ENCODE measurements around the gene SIM1.

SIM1 gene

DNA sequence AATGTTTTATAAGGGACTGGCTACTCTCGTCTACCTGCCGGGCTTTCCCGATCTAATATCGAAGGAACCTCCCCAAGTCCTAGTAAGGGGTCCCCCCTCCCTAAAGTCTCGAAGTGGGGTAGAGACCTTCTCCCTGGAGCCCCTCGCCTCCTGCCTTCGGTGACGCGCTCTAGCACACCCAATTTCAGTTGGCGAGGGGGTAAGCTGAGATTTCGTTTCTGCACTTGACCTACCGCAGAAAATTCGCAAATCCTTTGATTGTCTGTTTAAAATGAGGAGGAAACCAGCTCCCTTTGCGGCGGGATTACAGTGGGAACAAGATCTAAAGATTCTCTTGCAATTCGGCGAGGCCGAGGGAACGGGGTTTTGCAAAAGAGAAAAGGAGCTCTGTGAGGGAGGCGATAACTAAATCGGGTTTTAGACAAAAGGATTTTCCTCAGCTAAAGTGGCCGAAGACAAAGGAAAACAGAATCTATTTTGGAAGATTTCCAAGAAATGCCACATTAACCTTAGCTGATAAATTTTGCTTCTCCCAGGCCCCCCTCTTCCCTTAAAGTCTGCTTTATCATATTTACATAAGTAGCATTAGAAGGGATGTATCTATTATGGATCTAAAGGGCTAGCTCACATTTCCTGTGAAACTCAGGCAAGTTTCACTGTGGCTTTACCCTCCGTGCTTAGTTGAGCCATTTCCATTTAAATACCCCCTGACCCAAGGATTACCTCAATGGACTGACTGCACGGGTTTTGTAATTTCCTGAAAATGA is 8.4 kb downstream of the SIM1 start:
- Histone ChIP-seq H3K36me3 (ENCODE audit: insufficient read depth, low read length) (no peaks in the 10 kb centered on the region), H3K27ac (ENCODE audit: low read length) (no peak overlapping the region), H3K9ac (ENCODE audit: low read depth, low read length) (no peak overlapping the region), H3K4me1 (ENCODE audit: insufficient read depth, low read length) (peaks cover 9% of the 10 kb centered on the region), H3K9me3 (ENCODE audit: insufficient read depth, low read length, severe bottlenecking) (peaks cover 15% of the 10 kb centered on the region), H2AFZ (ENCODE audit: low read depth, low read length) (no peak overlapping the region), H4K20me1 (ENCODE audit: insufficient read depth, low read length) (no peaks in the 10 kb centered on the region), H3K27me3 (ENCODE audit: insufficient read depth, low read length, poor library complexity) (no peaks in the 10 kb centered on the region), H3K79me2 (ENCODE audit: insufficient read depth, low read length) (no peaks in the 10 kb centered on the region), H3K4me2 (ENCODE audit: insufficient read depth, low read length) (no peak overlapping the region), H3K4me3 (ENCODE audit: low read depth in 1 of 2, low read length in 2 of 2) (no peak overlapping the region)
- ATAC-seq (ENCODE audit: insufficient read depth, low read depth) (no peak), DNase-seq (no peak)
- no peak for TF ChIP-seq EZH2 (IDR thresholded peaks at IDR 0.05; ENCODE audit: borderline replicate concordance, low read depth, low read length, severe bottlenecking)
- TF ChIP-seq, protein P1, sequence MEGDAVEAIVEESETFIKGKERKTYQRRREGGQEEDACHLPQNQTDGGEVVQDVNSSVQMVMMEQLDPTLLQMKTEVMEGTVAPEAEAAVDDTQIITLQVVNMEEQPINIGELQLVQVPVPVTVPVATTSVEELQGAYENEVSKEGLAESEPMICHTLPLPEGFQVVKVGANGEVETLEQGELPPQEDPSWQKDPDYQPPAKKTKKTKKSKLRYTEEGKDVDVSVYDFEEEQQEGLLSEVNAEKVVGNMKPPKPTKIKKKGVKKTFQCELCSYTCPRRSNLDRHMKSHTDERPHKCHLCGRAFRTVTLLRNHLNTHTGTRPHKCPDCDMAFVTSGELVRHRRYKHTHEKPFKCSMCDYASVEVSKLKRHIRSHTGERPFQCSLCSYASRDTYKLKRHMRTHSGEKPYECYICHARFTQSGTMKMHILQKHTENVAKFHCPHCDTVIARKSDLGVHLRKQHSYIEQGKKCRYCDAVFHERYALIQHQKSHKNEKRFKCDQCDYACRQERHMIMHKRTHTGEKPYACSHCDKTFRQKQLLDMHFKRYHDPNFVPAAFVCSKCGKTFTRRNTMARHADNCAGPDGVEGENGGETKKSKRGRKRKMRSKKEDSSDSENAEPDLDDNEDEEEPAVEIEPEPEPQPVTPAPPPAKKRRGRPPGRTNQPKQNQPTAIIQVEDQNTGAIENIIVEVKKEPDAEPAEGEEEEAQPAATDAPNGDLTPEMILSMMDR (IDR thresholded peaks at IDR 0.05; ENCODE audit: borderline replicate concordance, extremely low read depth, low read length, poor library complexity, severe bottlenecking), result no peak

DNA sequence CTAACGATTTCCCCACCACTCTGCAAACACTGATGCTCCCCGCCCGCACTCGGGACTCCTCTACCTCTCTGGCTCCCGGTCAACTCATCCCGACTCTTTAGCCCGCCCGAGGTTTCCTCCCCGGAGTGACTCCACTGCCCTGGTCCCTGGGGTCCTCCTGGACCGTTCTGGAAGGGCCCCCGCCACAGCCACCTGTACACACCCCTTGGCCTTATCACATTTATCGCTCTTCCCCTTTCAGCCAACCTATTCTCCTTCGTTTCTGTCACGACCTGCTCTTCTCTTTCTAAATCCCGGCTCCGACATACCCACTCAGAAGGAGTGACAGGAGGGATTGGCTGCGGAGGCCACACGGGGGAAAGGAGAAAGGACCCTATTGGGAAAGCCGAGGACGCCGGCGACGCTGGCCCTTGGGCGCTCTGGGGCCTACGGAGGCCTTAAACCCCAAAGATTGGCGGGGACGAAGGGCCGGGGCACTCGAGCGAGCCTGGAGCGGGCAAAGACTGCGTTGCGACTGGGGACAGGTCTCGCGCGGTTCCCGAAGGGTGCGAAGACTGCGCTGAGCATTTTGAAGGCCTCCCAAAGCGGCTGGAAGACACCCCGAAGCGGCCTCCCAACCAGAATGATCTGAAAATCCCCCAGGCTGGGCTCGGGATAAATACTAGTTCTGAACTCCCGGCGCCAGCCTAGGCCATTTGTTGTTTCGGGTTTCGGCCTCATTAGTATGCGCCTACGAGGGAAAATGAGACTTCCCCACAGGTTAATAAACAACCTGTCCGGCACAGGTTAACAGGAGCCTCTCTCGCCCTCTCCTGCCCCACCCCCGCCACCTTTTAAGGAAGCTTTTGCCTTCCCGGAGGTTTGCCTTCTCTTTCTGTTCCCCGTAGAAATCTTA is 9.2 kb downstream of the SIM1 start:
- ATAC-seq (ENCODE audit: insufficient read depth, low read depth) (no peak), DNase-seq (no peak)
- no peak overlapping the region for H3K9ac ChIP-seq (ENCODE audit: low read depth, low read length)
- H2AFZ ChIP-seq (ENCODE audit: low read depth, low read length), result no peak overlapping the region
- H3K9me3 ChIP-seq (ENCODE audit: insufficient read depth, low read length, severe bottlenecking), result peaks cover 15% of the 10 kb centered on the region
- H3K4me1 ChIP-seq (ENCODE audit: insufficient read depth, low read length), result peaks cover under 1% of the 10 kb centered on the region
- no peak overlapping the region for H3K4me3 ChIP-seq (ENCODE audit: low read depth in 1 of 2, low read length in 2 of 2)
- no peaks in the 10 kb centered on the region for H3K36me3 ChIP-seq (ENCODE audit: insufficient read depth, low read length)
- no peak overlapping the region for H3K27ac ChIP-seq (ENCODE audit: low read length)
- H3K4me2 ChIP-seq (ENCODE audit: insufficient read depth, low read length), result no peak overlapping the region
- H3K27me3 ChIP-seq (ENCODE audit: insufficient read depth, low read length, poor library complexity), result no peaks in the 10 kb centered on the region
- no peaks in the 10 kb centered on the region for H3K79me2 ChIP-seq (ENCODE audit: insufficient read depth, low read length)
- no peak for TF ChIP-seq EZH2 (IDR thresholded peaks at IDR 0.05; ENCODE audit: borderline replicate concordance, low read depth, low read length, severe bottlenecking)
- TF ChIP-seq, protein P1 (IDR thresholded peaks at IDR 0.05; ENCODE audit: borderline replicate concordance, extremely low read depth, low read length, poor library complexity, severe bottlenecking), result no peak
- no peaks in the 10 kb centered on the region for H4K20me1 ChIP-seq (ENCODE audit: insufficient read depth, low read length)

DNA sequence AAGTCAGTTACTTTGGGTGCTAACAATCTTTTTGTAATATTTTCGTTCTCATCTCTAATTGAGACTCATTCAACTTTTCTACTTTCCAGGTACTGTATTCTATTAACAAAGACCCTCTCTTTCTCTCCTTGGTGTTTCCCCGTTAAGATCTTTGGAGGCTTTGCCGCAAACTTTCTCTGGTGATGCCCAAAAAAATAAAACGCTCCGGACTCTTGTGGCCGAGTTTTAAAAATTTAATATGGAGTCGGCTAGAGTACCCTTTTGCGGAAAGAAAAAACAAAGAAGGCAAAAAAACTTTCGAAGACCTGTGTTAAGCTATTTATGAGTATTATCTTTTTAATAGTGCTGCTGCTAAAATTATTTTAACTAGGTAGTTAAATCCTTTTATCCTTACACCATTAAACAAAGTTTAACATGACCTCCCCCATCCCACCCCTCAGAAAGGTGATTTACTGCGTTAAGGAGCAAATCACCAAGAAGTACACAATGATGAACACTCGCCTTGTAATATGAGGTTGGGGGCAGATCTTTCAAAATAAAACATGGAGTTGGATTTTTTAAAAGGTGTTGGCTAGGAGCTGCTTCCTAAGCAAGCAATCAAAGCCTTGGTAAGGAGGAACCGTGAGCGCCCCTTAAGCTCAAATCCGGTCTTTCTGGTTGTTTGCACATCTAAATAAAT is 10.0 kb downstream of the SIM1 start:
- no peak overlapping the region for H3K4me3 ChIP-seq (ENCODE audit: low read depth in 1 of 2, low read length in 2 of 2)
- H2AFZ ChIP-seq (ENCODE audit: low read depth, low read length), result no peak overlapping the region
- no peaks in the 10 kb centered on the region for H4K20me1 ChIP-seq (ENCODE audit: insufficient read depth, low read length)
- no peak for TF ChIP-seq EZH2 (IDR thresholded peaks at IDR 0.05; ENCODE audit: borderline replicate concordance, low read depth, low read length, severe bottlenecking)
- TF ChIP-seq, protein P1 (IDR thresholded peaks at IDR 0.05; ENCODE audit: borderline replicate concordance, extremely low read depth, low read length, poor library complexity, severe bottlenecking), result no peak
- no peak for DNase-seq
- no peak for ATAC-seq (ENCODE audit: insufficient read depth, low read depth)
- H3K79me2 ChIP-seq (ENCODE audit: insufficient read depth, low read length), result no peaks in the 10 kb centered on the region
- H3K4me1 ChIP-seq (ENCODE audit: insufficient read depth, low read length), result no peaks in the 10 kb centered on the region
- H3K4me2 ChIP-seq (ENCODE audit: insufficient read depth, low read length), result no peak overlapping the region
- H3K36me3 ChIP-seq (ENCODE audit: insufficient read depth, low read length), result no peaks in the 10 kb centered on the region
- H3K9me3 ChIP-seq (ENCODE audit: insufficient read depth, low read length, severe bottlenecking), result peaks cover 15% of the 10 kb centered on the region
- H3K9ac ChIP-seq (ENCODE audit: low read depth, low read length), result no peak overlapping the region
- H3K27me3 ChIP-seq (ENCODE audit: insufficient read depth, low read length, poor library complexity), result no peaks in the 10 kb centered on the region
- H3K27ac ChIP-seq (ENCODE audit: low read length), result no peak overlapping the region

Data from DND-41 (cell line).